Fibroblast of skin of scalp (primary cell): ENCODE measurements around the gene PLIN5.

Experiments
- DNase-seq: peaks from one replicate; pipeline ENCODE4 v3.0.0-alpha.2; 2013

The PLIN5 gene

GRCh38 chr19:4503825-4504170 is 31.2 kb downstream of the PLIN5 start:
- no peak for DNase-seq

GRCh38 chr19:4503132-4503824 is 31.7 kb downstream of the PLIN5 start:
- no peak for DNase-seq

GRCh38 chr19:4502282-4503131 is 32.5 kb downstream of the PLIN5 start:
- DNase-seq, result no peak

DNA sequence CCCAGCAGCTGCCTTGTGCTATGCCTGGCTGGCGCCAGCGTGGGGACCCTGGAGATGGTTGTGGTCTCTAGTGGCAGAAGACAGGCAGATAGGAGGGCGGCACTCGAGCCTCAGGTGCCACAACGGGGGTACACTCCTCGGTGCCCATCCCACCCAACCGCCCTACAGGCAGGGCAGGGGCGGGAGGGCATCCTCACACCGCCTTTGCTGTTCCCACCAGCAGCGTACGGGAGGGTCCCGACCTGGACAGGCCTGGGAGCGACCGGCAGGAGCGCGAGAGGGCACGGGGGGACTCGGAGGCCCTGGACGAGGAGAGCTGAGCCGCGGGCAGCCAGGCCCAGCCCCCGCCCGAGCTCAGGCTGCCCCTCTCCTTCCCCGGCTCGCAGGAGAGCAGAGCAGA is 33.3 kb downstream of the PLIN5 start:
- DNase-seq, result no peak

DNA sequence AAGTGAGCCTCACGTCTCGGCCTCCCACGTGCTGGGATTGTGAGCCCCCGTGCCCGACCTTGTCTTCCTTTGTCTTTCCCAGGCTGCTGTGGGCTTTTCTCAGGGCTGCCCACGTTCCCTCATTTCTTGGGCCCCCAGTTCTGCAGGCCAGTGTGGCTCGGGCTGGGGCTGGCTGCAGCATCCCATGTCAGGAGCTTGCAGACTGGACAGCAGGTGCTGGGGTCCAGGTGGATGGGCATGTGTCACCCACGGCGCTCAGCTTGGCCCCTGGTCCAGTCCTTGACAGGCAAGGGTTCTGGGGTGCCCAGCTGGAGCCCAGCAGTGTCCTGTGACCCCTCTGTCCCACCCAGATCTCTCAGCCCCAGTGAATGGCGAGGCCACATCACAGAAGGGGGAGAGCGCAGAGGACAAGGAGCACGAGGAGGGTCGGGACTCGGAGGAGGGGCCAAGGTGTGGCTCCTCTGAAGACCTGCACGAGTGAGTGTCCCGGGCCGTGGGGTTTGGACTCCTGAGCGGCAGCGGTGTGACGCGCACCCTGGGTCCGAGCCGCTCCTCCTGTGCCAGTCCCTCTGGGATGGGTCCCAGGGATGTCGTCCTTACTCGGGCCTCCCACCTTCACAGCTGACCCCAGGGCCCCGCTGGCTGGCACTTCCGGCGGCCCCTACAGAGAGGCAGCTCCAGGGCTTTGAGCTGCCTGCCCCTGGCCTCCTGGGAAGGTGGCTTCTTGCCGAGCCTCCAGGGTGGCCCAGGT is 34.0 kb downstream of the PLIN5 start:
- DNase-seq, result no peak

- no peak for DNase-seq
Measured at GRCh38 chr19:4499855-4500254, 35.2 kb downstream of the PLIN5 start.

GRCh38 chr19:4499318-4499717 is 35.7 kb downstream of the PLIN5 start:
- no peak for DNase-seq

GRCh38 chr19:4498694-4499093 is 36.3 kb downstream of the PLIN5 start:
- DNase-seq, result no peak

DNA sequence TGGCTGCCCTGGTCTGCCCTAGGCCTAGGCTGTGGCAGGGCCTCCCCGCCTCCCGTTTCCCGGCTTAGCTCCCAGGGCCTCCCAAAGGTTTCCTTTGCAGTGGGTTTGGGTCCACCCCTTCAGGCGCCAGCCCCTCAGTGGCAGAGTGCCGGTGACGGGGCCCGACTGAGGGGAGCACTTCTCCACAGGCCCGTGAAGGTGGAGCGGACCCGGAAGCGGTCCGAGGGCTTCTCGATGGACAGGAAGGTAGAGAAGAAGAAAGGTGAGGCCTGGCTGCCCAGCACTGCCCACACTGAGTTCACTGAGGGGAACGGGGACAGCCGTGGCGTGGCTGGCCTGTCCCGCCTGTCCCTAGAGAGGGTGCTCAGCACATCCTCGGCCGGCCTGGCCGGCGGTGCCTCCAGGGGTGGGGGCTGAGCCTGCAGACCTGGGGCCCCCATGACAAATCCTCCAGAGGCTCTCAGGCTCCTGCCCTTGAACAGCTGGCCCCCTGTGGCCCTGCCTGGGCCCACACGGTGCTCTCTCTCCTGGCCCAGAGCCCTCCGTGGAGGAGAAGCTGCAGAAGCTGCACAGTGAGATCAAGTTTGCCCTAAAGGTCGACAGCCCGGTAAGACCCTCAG is 37.1 kb downstream of the PLIN5 start:
- DNase-seq, result no peak

DNA sequence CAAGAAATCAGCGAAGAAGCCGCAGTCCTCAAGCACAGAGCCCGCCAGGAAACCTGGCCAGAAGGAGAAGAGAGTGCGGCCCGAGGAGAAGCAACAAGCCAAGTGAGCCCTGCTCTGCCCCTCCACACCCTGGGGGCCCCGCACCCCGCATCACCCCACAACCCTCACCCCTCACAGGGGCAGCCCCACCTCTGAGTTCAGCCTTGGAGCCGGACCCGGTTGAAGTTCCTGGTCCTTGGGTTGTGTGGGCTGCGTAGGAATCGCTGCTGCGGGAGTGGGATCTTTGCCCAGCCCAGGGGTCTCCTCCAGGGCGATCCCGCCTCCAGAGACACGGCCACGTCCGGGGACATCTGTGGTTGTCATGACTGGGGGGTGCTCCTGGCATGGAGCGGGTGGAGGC is 38.7 kb downstream of the PLIN5 start:
- DNase-seq, result no peak

- no peak for DNase-seq
Measured at GRCh38 chr19:4495471-4495870, 39.6 kb downstream of the PLIN5 start.

DNA sequence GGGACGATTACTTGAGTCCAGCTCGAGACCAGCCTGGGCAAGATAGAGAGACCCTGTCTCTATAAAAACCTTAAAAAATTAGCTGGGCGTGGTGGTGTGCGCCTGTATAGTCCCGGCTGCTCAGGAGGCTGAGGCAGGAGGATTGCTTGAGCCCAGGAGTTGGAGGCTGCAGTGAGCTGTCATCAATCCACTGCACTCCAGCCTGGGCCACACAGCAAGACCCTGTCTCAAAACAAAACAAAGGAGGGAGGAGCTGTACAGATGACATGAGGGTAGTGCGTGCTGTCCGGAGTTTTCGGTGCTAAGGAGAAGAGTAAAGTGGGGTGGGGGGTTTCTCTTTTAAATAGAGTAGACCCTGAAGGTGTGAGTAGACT is 40.3 kb downstream of the PLIN5 start:
- DNase-seq, result no peak

GRCh38 chr19:4493929-4494690 is 40.9 kb downstream of the PLIN5 start:
- no peak for DNase-seq

DNA sequence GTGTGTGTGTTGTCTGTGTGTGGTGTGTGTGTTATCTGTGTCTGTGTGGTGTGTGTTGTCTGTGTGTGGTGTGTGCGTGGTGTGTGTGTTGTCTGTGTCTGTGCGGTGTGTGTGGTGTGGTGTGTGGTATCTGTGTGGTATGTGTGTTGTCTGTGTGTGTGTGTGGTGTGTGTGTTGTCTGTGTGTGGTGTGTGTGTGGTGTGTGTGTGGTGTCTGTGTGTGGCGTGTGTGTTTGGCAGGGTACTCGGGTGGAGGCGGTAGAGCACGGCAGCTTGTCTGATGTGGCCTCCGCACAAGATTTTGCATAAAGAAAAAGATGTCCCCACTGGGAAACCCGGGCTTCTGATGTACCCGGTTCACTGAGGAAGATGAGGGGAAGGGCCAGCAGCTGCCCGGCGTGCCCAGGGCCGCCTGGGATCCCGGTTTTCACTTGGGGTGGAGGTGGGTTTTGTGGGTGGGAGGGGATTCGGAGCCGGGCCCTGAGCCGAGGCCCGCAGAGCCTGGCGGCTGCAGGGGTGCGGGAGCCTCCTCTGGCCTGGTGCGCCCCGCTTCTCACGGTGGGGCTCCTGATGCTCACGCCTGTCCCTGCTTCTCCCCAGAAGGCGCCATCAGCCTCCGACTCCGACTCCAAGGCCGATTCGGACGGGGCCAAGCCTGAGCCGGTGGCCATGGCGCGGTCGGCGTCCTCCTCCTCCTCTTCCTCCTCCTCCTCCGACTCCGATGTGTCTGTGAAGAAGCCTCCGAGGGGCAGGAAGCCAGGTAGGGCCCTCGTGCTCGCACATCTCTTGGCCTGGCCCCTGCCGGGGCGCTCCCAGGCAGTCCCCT is 41.7 kb downstream of the PLIN5 start:
- DNase-seq, result no peak

DNA sequence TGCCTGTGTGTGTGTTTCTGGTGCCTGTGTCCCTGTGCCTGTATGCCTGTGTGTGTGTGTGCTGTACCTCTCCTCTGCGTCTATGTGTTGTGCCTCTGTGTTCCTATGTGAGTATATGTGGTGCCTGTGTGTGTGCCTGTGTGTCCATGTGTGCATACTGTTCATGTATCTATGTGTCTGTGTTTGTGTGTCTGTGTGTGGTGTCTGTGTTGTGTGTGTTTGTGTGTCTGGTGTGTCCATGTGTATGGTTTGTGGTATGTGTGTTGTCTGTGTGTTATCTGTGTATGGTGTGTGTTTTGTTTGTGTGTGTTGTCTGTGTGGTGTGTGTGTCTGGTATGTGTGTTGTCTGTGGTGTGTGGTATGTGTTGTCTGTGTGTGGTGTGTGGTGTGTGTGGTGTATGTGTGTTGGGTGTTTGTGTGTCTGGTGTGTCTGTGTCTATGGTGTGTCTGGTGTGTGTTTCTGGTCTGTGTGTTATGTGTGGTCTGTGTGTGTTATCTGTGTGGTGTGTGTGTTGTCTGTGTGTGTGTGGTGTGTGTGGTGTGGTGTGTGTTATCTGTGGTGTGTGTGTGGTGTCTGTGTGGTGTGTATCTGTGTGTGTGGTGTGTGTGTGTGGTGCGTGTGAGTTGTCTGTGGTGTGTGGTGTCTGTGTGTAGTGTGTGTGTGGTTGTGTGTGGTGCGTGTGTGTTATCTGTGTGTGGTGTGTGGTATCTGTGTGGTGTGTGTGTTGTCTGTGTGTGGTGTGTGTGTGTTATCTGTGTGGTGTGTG is 42.5 kb downstream of the PLIN5 start:
- no peak for DNase-seq

GRCh38 chr19:4491446-4491845 is 43.6 kb downstream of the PLIN5 start:
- DNase-seq, result no peak

GRCh38 chr19:4488496-4488895 is 46.5 kb downstream of the PLIN5 start:
- DNase-seq, result no peak

- DNase-seq, result no peak
Measured at GRCh38 chr19:4487572-4487971, 47.5 kb downstream of the PLIN5 start.

- DNase-seq, result no peak
Measured at GRCh38 chr19:4483385-4483784, 51.6 kb downstream of the PLIN5 start.

- DNase-seq, result no peak
Measured at GRCh38 chr19:4482721-4483364, 52.2 kb downstream of the PLIN5 start.
